HG03521 (cell line): Measurements from ENCODE around the gene MOB4.
A peak's percentile ranks its signal among the peaks of the same experiment; 100 is the strongest.
"Not testable (repeated sequence)": the region's sequence is repeated elsewhere in the genome, so short reads cannot be mapped to it uniquely, and the experiment has no call there.

Source experiments
- ATAC-seq: cut with Tn5 transposase; IDR thresholded peaks from one replicate; pipeline ENCODE4 v1.9.1; 2021; ENCODE audit warnings: mild to moderate bottlenecking, moderate library complexity; ENCODE audit not compliant: unreplicated experiment

The MOB4 gene

GRCh38 chr2:197515739-197516392 lies at the start of gene MOB4:
TSS of gene MOB4 (plus strand) at chr2:197516066. CDS start at chr2:197516087, 21 bp downstream.
- ATAC-seq, result peak; percentile 97

GRCh38 chr2:197472166-197472565 lies 43.7 kb upstream of the MOB4 start:
- ATAC-seq, result no peak

GRCh38 chr2:197477797-197478196 lies 38.1 kb upstream of the MOB4 start:
- no peak for ATAC-seq

GRCh38 chr2:197480165-197481036 lies 35.5 kb upstream of the MOB4 start:
- no peak for ATAC-seq

- not testable (repeated sequence) for ATAC-seq
These were observed 31.6 kb upstream of the MOB4 start for GRCh38 chr2:197484248-197484647.

- no peak for ATAC-seq
These were observed 29.7 kb upstream of the MOB4 start for GRCh38 chr2:197486175-197486574.

GRCh38 chr2:197487385-197487784 lies 28.5 kb upstream of the MOB4 start:
- no peak for ATAC-seq

GRCh38 chr2:197495433-197496134 lies 20.3 kb upstream of the MOB4 start:
- ATAC-seq, result no peak

- no peak for ATAC-seq
These were observed 19.2 kb upstream of the MOB4 start for GRCh38 chr2:197496695-197497094.

- ATAC-seq, result no peak
These were observed 18.5 kb upstream of the MOB4 start for GRCh38 chr2:197497326-197497725.

GRCh38 chr2:197498235-197498936 lies 17.5 kb upstream of the MOB4 start:
- no peak for ATAC-seq

GRCh38 chr2:197498937-197499593 lies 16.8 kb upstream of the MOB4 start:
- ATAC-seq, result peak; percentile 19

- peak; percentile 76 for ATAC-seq
These were observed 16.0 kb upstream of the MOB4 start, which contains the start of the genes HSPD1 and HSPE1 for GRCh38 chr2:197499594-197500502. TSS of gene HSPD1 (minus strand) at chr2:197499840. CDS start at chr2:197498848, 992 bp downstream. TSS of gene HSPE1 (plus strand) at chr2:197500379. CDS start at chr2:197500437, 58 bp downstream.

GRCh38 chr2:197500503-197501131 lies 15.2 kb upstream of the MOB4 start:
- peak; percentile 1 for ATAC-seq

GRCh38 chr2:197502201-197502600 lies 13.7 kb upstream of the MOB4 start:
- no peak for ATAC-seq

- ATAC-seq, result no peak
These were observed 13.2 kb upstream of the MOB4 start for GRCh38 chr2:197502685-197503084.

GRCh38 chr2:197504000-197504399 lies 11.9 kb upstream of the MOB4 start:
- ATAC-seq, result no peak

- no peak for ATAC-seq
These were observed 11.4 kb upstream of the MOB4 start for GRCh38 chr2:197504512-197504911.

- no peak for ATAC-seq
These were observed 9.2 kb upstream of the MOB4 start for GRCh38 chr2:197506658-197507057.
